Thoracic aorta (tissue), 2 donors: ENCODE data around the gene SLC22A2. TPM values are rescaled to one million over a fixed set of nuclear protein-coding genes. Genes with fewer than 3 reads are reported as not detected.
"Not testable (repeated sequence)": the region's sequence is repeated elsewhere in the genome, so short reads cannot be mapped to it uniquely, and the experiment has no call there.

Experiments used
- ATAC-seq: fragments of 150-250 bp; one replicate; pipeline ENCODE4 v1.8.0; 2017; ENCODE audit warnings: low read depth; ENCODE audit not compliant: insufficient number of reproducible peaks, low FRiP score
- DNase-seq: peaks from one replicate; pipeline ENCODE4 v3.0.0-alpha.2; 2020; ENCODE audit warnings: low spot score
- H3K27ac ChIP-seq, 2 donors: fragments of 200-600 bp; sonication (generic); 1 replicate in 1 of 2; 2 replicates in 1 of 2; pipeline ENCODE4 v1.5.1; 2016; ENCODE audit warnings: mild to moderate bottlenecking in 2 of 2, moderate library complexity in 2 of 2
- H3K27me3 ChIP-seq: fragments of 200-600 bp; sonication (generic); replicated peaks from 2 replicates; pipeline ENCODE4 v1.6.0; 2016; ENCODE audit warnings: mild to moderate bottlenecking; ENCODE audit not compliant: insufficient read depth
- H3K36me3 ChIP-seq: fragments of 200-600 bp; sonication (generic); one replicate; pipeline ENCODE4 v1.5.1; 2016
- H3K4me1 ChIP-seq, 2 donors: fragments of 200-600 bp; sonication (generic); 1 replicate in 1 of 2; 2 replicates in 1 of 2; pipeline versions ENCODE4 v1.5.1 to v1.6.0; 2016; ENCODE audit warnings: low read depth in 2 of 2, mild to moderate bottlenecking in 1 of 2; ENCODE audit not compliant: control insufficient read depth in 1 of 2
- H3K4me3 ChIP-seq: fragments of 200-600 bp; sonication (generic); 2 replicates; pipeline ENCODE4 v1.5.1; 2016; ENCODE audit warnings: mild to moderate bottlenecking
- H3K9me3 ChIP-seq: fragments of 200-600 bp; sonication (generic); 2 replicates; pipeline ENCODE4 v1.5.1; 2016
- total RNA-seq, 2 donors: library from RNA; depleted of rRNA; stranded (reverse); fragments of >200 nt; gene quantifications; one replicate each; pipeline versions ENCODE4 v1.1.0 to v1.2.3, GENCODE V29; 2016
- TF ChIP-seq, protein P1 (sequence below): fragments of 200-600 bp; sonication (generic); IDR thresholded peaks from one replicate; pipeline ENCODE4 v1.5.1; 2019; ENCODE audit warnings: antibody characterized with exemption

SLC22A2 gene
- total RNA-seq, 2 donors from 2014 or later, result not detected

DNA sequence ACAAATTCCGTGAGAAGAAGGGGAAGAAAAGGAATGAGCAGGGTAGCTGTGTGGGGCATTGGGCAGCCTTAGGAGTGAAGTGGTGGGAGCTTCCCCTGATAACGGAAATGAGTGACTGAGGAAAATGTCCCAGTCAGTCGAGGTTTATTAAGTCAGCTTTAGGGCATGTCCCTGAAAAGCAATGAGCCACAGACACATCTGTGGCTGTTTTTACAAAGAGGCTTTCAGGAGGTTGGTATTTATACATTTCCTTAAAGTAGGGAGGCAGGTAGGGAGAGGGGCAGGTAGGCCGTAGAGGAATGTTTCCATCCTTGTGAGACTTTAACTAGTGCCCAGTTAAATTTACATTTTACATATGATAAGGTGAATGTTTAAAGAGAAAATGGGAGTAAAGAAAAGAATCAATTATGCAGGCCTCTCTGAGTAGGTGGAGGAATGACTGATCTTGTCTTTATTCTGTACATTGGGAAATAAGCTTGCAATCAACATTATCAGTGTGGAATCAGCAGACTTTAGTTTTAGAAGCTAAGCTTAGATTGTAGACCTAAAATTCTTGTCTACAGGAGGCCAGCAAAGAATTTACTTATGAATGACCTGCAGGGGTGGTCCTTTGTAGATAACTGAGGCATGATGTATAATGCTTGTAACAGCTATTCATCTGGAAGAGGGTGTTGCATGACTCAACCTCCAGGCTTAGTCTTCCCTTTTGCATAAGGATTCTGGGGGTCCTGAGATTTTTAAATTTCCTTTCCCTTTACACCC, 18.5 kb downstream of the SLC22A2 start:
- ATAC-seq (no peak), DNase-seq (no peak)
- H3K27ac ChIP-seq, result no peak overlapping the region
- no peaks in the 10 kb centered on the region for H3K9me3 ChIP-seq
- no peak overlapping the region for H3K4me3 ChIP-seq
- TF ChIP-seq, protein P1, sequence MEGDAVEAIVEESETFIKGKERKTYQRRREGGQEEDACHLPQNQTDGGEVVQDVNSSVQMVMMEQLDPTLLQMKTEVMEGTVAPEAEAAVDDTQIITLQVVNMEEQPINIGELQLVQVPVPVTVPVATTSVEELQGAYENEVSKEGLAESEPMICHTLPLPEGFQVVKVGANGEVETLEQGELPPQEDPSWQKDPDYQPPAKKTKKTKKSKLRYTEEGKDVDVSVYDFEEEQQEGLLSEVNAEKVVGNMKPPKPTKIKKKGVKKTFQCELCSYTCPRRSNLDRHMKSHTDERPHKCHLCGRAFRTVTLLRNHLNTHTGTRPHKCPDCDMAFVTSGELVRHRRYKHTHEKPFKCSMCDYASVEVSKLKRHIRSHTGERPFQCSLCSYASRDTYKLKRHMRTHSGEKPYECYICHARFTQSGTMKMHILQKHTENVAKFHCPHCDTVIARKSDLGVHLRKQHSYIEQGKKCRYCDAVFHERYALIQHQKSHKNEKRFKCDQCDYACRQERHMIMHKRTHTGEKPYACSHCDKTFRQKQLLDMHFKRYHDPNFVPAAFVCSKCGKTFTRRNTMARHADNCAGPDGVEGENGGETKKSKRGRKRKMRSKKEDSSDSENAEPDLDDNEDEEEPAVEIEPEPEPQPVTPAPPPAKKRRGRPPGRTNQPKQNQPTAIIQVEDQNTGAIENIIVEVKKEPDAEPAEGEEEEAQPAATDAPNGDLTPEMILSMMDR, result no peak
- peaks cover 37 to 60% of the 10 kb centered on the region in 2 donors for H3K4me1 ChIP-seq
- H3K36me3 ChIP-seq, result no peaks in the 10 kb centered on the region
- no peaks in the 10 kb centered on the region for H3K27me3 ChIP-seq

- H3K9me3 ChIP-seq, result no peaks in the 10 kb centered on the region
- no peak for DNase-seq
- no peaks in the 10 kb centered on the region for H3K27me3 ChIP-seq
- no peak for ATAC-seq
- H3K4me1 ChIP-seq, result peaks cover 28 to 60% of the 10 kb centered on the region in 2 donors
- TF ChIP-seq, protein P1, result no peak
- H3K27ac ChIP-seq, result peak overlapping the region; percentile 88 to 89
- no peaks in the 10 kb centered on the region for H3K36me3 ChIP-seq
- no peak overlapping the region for H3K4me3 ChIP-seq
These were observed 19.6 kb downstream of the SLC22A2 start for GRCh38 chr6:160238761-160239751.

DNA sequence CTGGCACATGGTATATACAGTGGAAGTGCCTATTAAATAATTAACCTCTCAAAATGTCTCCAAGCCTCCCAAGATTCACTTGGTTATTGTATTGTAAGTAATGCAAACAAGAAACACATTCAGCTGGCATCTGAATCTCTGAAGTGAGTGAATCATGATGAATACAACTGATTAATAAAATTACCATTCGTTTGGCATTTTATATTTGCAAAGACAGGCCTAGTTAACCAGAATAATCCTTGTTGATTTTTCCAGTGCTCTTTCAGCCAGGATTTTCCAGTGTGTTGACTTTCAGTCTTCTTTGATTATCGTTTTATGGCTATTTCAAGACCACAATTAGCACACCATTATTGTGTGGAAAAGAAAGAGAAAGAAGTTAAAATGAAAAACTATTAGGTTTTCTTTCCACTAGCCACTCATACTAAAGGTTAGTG, 20.3 kb downstream of the SLC22A2 start:
- Histone ChIP-seq H3K27ac (peak overlapping the region; percentile 88 to 89), H3K4me1 (peaks cover 24 to 54% of the 10 kb centered on the region in 2 donors), H3K9me3 (no peaks in the 10 kb centered on the region), H3K27me3 (no peaks in the 10 kb centered on the region), H3K4me3 (no peak overlapping the region), H3K36me3 (no peaks in the 10 kb centered on the region)
- TF ChIP-seq, protein P1, result no peak
- ATAC-seq, result no peak
- DNase-seq, result no peak

- DNase-seq, H3K9me3 ChIP-seq, ATAC-seq, H3K4me3 ChIP-seq, H3K27me3 ChIP-seq, H3K36me3 ChIP-seq: not testable (repeated sequence)
- Histone ChIP-seq H3K27ac (peak overlapping the region; percentile 88 to 89), H3K4me1 (peaks cover 24 to 53% of the 10 kb centered on the region in 2 donors)
These were observed 20.9 kb downstream of the SLC22A2 start for GRCh38 chr6:160237597-160238275.

GRCh38 chr6:160236235-160236872, 22.3 kb downstream of the SLC22A2 start:
- Histone ChIP-seq H3K27ac (peak overlapping the region; percentile 88 to 89), H3K4me1 (peaks cover 24 to 53% of the 10 kb centered on the region in 2 donors)
- ATAC-seq, result peak; percentile 74
- H3K4me3 ChIP-seq, H3K27me3 ChIP-seq, H3K9me3 ChIP-seq, H3K36me3 ChIP-seq, DNase-seq: not testable (repeated sequence)

- not testable (repeated sequence) for H3K27me3 ChIP-seq, H3K36me3 ChIP-seq, H3K4me3 ChIP-seq, ATAC-seq, DNase-seq, H3K9me3 ChIP-seq
- Histone ChIP-seq H3K27ac (peak overlapping the region; percentile 59 to 88), H3K4me1 (peaks cover 24 to 58% of the 10 kb centered on the region in 2 donors)
These were observed 24.5 kb downstream of the SLC22A2 start for GRCh38 chr6:160233950-160234640.
